Stimulated activated CD4-positive, alpha-beta T cell treated with anti-CD3 and anti-CD28 coated beads, Interleukin-15, amount 100 ng/mL, for 1 hour (primary cell): ENCODE results near the gene FAM186B.

Experiments used
- DNase-seq, 2 donors: peaks; one replicate each; pipeline ENCODE4 v3.0.0-alpha.2; 2020; ENCODE audit warnings: low read depth in 1 of 2, low spot score in 1 of 2

The FAM186B gene

GRCh38 chr12:49568442-49569162 lies 36.8 kb downstream of the FAM186B start:
- DNase-seq = no peak

GRCh38 chr12:49567611-49568441 lies 37.6 kb downstream of the FAM186B start, which contains the start of gene MCRS1:
TSS of gene MCRS1 (minus strand) at chr12:49568142. CDS start at chr12:49566731, 1,411 bp downstream.
- DNase-seq = peak; percentile 75 to 78

DNA sequence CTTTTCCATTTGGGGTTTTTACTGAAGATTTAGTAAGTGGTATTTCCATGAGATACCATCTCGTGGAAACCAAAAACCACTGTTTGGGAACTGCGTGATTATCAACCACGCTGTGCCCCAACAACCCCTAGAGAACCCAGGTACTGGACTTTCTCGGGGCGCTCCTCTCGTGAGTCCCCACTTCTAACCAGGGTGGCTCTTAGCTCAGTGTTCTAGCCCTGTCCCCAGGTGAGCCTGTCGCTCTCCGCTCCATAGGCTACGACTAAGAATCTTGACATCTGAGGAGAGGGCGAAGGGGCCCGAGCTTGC lies 38.2 kb downstream of the FAM186B start:
- DNase-seq = no peak

- no peak for DNase-seq
These were observed 39.1 kb downstream of the FAM186B start for GRCh38 chr12:49566361-49566760.

- DNase-seq = no peak
These were observed 39.8 kb downstream of the FAM186B start for GRCh38 chr12:49565406-49566265.

DNA sequence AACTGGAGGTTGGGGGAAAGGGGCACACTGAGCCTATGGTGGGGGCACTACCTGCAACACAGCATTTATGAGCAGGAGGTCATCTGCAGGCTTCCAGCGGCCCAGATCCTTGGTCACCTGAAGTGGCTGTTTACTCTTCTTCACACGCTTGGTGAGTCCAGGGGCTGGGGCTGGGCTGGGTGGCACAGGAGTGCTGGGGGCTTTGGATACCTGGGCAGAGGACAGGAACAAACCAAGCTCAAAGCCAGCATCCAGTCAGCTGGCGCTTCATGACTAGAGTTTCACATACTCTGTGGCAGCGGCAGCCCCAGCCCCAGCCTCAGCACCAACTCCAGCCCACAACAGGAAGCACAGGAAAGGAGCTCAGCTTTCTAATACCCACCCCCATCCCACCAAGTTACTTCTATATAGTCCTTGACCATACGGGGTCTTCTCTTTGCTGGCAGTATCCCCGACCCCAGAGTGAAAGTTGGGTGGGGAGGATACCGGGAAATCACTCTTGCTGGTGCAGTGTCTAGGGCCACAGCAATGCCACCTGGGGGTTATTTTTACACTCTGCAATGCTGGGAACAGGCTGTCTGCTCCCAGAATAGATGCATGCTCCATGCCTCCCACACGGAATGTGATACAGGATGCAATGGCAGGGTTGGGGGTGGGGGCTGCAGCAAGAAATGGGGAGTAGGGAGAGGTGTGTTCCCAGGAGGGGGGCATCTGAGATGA lies 40.6 kb downstream of the FAM186B start:
- DNase-seq = no peak

GRCh38 chr12:49563951-49564685 lies 41.3 kb downstream of the FAM186B start:
- no peak for DNase-seq

GRCh38 chr12:49562831-49563230 lies 42.6 kb downstream of the FAM186B start:
- no peak for DNase-seq

GRCh38 chr12:49562233-49562632 lies 43.2 kb downstream of the FAM186B start:
- DNase-seq = no peak

DNA sequence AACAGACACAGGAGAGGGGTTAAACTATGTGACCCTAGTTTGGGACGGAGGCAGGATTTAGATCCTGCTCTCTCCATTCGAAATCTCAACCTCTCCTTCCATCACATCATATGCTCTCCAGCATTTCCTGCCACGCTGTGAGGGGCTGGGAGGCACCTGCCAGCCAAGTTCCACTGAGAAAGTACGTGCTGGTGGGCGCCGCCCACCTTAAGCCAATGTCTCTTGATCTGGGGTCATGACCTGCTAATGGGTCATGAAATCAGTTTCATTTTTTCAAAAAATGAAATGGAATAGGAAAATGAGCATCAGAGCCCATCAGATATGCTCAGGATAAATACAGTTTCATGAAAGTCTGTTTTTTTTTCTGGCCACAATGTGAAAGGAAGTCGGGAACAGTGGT lies 44.7 kb downstream of the FAM186B start:
- DNase-seq = no peak

DNA sequence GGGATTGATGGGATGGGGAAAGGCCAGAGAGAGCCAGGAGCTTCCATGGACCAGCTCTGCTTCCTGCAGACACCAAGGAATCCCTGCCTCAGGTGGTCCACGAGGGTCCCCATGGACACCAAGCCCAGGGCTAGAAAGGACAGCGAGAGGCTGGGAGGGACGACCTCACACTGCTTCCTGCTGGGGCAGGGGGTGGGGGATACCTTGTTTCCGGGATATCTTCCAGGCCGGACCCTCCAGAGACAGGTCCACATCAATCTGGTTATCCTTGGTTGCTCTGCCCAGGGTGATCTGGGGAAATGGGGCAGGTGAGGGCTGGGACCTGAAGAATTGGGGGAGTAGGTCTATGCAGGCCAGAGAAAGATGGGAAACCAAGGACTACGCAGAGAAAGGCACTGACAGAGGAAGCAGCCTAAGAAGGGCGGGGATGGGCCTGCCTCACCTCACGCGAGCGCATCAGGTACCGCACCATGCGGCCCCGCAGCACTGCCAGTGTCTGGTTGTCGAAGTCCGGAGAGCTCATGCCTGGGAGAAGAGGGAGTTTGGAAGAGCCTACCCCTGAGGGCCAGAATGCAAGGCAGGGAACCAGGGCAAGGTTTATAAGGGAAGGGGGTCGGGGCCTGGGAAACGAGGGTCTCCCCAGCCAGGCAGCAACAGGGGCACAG lies 46.3 kb downstream of the FAM186B start:
- no peak for DNase-seq

- no peak for DNase-seq
These were observed 46.9 kb downstream of the FAM186B start for GRCh38 chr12:49558526-49558925.

GRCh38 chr12:49557917-49558215 lies 47.6 kb downstream of the FAM186B start:
- no peak for DNase-seq

DNA sequence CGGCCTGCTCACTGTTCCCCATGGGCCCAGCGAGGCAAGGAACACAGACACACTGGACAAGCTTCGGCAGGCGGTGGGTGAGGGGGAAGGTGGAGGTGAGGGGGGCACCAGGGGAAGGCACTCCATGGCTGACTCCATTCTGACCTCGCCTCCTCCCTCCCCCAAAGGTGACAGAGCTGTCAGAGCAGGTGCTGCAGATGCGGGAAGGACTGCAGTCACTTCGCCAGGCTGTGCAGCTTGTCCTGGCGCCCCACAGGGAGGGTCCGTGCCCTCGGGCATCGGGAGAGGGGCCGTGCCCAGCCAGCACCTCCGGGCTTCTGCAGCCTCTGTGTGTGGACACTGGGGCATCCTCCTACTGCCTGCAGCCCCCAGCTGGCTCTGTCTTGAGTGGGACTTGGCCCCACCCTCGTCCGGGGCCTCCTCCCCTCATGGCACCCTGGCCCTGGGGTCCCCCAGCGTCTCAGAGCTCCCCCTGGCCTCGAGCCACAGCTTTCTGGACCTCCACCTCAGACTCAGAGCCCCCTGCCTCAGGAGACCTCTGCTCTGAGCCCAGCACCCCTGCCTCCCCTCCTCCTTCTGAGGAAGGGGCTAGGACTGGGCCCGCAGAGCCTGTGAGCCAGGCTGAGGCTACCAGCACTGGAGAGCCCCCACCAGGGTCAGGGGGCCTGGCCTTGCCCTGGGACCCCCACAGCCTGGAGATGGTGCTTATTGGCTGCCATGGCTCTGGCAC lies 48.1 kb downstream of the FAM186B start:
- no peak for DNase-seq

- DNase-seq = no peak
These were observed 48.9 kb downstream of the FAM186B start for GRCh38 chr12:49556391-49557186.

GRCh38 chr12:49555631-49556390 lies 49.6 kb downstream of the FAM186B start:
- no peak for DNase-seq

GRCh38 chr12:49554266-49554665 lies 51.2 kb downstream of the FAM186B start:
- no peak for DNase-seq
